Ureter (tissue), 1 donor: ENCODE measurements around the gene HOXA3. TPM values are rescaled to one million over a fixed set of nuclear protein-coding genes. Genes with fewer than 3 reads are reported as not detected.

Experiments used
- DNase-seq: peaks from one replicate; pipeline ENCODE4 v3.0.0-alpha.2; 2020; ENCODE audit warnings: low spot score
- total RNA-seq: library from RNA; stranded (reverse); gene quantifications from one replicate; pipeline ENCODE4 v1.2.4, GENCODE V29; 2023
- donor health status: DM: yes; HTN: yes; CAD: no.

The HOXA3 gene
- 16.0 TPM for total RNA-seq

GRCh38 chr7:27151931-27152815 is at the start of gene HOXA3:
HOXA3 (minus strand) TSS chr7:27152583; CDS start chr7:27110640, 41,943 bp downstream.
- DNase-seq = peak; percentile 70

DNA sequence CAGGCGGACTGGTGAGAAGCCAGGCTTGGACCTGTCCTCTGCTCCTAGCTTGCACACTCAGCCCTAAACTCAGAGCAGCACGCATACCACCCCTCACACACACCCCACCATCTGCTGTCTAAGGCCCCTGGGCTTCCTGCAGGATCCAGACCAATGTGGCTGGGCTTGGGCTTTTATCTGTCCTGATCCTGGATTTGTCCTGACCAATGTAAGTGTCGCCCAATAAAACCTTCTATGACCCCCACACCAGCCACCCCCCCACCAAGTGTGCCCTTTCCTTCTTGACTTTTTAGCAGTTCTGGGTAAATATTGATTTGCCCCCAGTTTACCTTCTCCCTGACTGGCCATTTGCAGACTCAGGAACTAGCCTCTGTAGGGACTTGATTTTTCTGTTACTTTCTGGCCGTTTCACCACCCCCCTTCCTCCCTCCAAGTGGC is 49.2 kb upstream of the HOXA3 start:
- DNase-seq = no peak

- no peak for DNase-seq
These were observed 48.6 kb upstream of the HOXA3 start for GRCh38 chr7:27200761-27201579.

DNA sequence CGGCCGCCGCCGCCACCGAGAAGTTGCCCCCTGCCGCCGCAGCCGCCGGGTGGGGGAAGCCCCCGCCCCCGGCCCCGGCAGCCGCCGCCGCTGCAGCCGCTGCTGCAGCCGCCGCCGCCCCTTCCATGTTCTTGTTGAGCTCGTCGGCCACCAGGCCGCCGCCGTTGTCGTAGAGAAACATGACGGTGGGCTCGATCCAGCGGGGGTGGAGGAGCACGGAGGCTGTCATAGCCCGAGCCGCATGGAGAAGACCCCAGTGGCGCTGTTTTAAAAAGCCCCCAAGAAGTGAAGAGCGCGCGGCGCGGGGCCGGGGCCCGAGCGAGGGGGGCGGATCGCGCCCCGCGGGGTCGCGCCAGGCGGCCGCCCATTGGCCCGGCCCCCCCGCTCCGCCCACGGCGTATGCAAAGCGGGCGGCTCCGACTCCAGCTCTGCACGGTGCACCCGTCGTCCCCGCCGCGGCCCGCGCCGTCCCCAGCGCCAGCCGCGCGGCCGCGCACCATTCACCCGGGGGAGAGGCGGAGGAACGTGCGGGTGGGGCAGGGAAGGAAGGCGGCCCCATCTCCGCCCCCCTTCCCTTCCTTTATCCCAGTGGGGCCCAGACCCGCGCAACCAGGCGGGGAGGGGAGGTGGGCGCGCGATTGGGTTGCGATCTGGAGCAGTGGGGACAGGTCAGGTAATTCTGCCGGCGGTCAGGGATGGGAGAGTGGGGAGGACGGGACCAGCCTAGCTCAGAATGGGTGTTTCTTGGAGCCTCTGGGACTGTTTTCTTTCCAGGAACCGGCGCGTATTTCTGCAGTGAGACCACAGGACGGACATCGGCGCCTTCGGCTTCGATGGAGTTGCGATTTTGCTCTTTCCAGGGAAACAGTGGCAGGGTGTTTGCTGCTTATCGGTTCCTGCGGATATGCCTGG is 47.7 kb upstream of the HOXA3 start, which contains the start of gene HOXA13:
HOXA13 (minus strand) TSS at position 243 of the 912 bp plus-strand sequence; CDS start at position 229, 14 bp downstream.
- peak; percentile 75 for DNase-seq

DNA sequence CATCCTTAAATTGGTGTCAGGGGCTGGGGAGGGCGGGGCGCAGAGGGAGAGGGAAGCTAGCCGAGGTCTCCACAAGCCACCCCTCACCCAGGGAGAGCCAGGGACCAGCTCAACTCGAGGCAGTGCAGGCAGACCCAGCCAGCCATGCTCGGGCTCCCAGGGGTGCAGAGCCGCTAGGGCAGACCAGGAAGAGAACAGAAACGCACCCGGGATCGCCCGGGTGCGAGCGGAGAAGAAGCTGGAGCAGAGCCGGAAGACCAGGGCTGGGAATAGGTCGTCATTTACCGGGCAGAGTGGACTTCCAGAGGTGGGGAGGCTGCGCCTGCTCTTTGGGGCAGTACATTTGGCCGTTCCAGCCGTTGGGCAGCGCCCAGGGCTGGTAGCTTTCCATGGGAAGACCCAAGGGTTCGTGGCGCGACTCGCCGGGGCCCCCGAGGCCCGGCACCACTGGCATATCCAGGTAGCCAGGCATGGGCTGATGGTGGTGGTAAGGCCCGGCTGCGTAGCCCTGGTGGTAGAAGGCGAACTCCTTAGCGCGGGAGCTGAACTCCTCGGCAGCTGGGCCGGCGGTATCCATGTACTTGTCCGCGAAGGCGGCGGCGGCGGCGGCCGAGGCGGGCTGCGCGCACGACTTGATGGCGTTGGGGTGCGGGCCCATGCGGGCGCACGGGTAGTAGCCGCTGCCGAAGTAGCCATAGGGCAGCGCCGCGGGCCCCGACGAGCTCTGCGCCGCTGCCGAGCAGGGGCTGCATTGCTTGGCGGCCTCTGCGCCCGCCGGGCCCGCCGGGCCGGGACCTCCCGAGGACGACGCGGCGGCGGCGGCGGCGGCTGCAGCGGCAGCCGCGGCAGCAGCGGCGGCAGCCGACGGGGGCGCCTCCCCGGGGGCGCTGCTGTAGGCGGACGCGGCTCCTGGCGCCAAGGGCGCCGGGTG is 46.8 kb upstream of the HOXA3 start:
- DNase-seq = no peak

DNA sequence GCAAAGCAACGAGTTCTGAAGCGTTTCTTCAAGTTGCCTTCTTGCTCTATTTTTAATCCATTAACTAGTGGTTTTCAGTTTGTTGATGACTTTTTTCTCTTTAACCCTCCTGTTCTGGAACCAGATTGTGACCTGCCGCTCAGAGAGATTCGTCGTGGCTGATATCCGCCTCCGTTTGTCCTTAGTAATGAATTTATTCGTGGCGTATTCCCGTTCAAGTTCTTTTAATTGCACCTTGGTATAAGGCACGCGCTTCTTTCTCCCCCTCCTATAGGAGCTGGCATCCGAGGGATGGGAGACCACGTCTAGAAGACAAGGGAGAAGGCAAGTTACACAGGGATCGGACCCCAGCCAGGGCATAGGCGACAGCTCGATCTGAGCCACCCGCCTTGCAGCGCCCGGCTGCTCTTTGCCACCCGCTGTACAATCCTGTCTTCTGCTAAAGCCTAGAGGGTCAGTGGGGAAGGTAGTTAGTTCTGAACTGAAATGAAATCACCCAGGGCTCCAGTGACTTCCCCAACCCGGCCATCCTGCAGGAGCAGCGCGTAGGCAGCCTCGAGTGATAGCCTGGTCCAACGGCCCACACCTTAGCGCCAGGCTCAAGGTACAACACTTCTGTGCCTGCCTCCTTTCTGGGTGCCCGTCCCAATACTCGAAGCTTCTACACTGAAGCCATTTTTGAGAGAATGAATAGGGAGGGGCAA is 45.9 kb upstream of the HOXA3 start:
- DNase-seq = no peak

- no peak for DNase-seq
These were observed 45.0 kb upstream of the HOXA3 start for GRCh38 chr7:27197137-27198042.

DNA sequence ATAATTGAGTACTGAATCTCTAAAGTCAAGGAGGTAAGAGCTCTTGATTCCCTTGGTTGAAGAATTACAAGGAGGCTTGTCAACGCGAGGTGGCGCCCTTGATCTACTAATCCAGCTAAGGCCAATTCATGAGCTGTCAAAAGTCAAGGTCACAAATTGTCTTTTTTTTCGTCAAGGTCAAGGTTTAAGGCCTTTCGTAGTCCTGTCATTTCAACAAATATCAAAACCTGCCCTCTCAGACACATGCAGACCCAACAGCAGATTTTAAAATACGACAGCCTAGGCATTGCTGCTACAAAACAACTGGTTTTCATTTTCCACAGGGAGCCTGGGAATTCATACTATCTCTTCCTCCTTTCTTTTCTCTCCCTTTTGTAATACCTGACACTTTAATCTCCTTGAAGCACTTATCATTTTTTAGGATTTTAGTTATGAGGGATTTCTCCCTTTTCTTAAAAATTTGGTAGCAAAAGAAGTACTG is 43.9 kb upstream of the HOXA3 start:
- peak; percentile 91 for DNase-seq

DNA sequence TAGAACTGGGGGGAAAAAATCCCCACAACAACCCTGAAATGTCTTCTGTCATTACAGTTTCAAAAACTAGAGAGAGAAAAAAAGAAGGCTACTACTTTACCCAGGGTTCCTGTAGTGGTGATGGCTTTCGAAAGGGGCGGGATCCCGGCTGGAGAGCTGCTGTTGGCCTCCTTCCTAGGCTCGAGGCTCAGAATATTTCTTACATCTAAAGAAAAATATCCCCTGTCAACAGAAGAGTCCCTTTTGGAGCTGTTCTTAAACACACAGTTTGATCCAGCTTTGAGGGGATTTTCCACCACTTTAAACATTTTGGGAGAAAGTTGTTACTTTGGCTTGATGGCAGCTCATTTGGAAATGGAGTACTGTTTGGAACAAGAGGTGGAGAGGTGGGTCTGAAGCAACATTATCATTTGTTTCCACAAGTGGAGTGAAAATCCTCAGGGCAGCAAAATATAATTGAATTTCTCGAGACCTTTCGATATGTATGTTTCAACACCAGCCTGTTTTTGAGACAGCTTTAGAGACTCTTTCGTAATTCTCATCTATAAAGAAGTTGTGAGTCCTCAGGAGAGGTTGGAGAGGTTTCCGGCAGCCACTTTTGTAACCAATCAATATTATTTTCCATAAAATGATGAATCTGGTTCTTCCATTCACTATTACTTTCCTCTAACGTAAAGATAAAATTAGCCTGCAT is 42.5 kb upstream of the HOXA3 start:
- peak; percentile 45 for DNase-seq

DNA sequence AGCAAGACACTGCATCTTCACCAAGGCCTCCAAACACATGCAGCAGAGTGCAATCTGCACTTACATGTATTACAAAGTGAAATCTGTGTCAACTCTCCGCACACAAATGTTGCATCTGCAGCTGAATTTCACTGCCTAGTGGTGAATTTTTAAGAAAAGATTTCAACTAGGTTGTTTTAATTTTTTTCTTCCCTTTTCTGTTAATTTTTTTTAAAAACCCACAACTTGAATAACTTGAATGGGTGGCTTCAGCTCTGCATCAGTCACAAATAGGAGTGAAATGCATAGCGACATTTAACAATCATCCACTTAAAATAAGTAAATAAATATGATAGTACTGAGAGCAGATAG is 41.6 kb upstream of the HOXA3 start:
- no peak for DNase-seq

DNA sequence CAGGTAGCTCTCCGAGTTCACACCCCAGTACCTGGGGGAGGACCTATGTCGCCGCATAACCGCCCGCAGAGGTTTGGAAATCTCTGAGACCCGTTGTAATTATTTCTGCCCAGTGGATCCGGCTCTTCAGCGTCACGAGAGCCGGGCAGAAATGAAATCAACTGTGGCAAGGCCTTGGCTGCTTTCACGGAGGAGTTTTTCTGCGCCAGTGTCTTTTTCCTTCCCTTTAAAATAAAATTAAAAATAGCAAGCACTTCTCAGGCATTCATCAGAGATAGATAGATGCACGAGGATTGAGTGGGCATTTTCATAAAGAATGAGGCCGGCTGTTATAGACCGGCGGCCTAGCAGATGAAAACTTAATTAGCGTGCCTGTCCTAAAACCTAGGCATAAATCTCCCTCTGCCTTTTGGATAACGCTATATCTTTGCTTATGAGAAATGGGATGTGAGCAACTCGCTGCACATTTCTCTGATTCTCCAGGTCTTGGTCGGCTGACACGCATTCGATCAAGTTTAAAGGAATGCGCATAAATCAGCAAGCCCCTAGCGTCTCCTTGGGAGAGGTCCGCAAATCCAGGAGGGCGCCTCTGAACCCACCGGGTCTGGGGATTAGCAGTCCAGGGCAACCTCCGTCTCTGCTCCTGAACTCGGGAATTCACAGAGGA is 41.1 kb upstream of the HOXA3 start:
- DNase-seq = peak; percentile 42

DNA sequence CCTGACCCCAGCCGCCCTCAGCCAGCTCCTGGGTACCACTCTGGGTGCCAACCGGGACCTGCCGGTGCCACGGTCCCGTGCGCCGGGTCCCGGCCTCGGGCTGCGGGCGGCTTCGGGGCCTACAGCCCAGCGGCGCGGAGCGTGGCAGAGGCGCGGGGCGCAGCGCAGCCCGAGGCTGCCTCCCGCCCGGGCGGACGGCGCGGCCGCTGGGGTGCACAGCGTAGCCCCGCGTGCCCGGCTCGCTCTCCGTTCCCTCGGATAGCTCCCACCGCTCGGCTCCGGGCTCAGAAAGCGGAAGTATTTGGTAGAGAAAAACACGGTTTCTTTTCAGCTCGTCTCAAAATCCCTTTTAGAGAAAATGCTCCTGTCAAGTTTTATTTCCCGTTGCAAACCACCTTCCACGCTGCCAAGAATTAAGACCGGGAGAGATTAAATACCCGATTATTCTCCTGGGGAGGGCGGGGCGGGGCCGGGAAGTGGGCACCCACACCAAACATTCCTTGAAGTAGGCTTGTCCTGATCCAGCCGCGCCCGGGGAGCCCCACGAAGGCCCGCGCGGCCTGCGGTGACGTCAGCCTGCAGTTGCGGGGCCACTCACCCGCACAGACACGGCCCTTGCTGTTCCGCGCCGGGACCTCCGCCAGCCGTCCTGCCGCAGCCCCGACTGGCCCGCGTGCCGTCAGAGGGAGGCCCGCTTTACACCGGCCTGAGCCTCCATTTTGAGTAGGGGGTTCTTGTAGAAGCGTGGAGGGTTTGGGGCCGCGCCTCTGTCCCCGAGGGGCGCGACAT is 40.4 kb upstream of the HOXA3 start:
- DNase-seq = peak; percentile 56

DNA sequence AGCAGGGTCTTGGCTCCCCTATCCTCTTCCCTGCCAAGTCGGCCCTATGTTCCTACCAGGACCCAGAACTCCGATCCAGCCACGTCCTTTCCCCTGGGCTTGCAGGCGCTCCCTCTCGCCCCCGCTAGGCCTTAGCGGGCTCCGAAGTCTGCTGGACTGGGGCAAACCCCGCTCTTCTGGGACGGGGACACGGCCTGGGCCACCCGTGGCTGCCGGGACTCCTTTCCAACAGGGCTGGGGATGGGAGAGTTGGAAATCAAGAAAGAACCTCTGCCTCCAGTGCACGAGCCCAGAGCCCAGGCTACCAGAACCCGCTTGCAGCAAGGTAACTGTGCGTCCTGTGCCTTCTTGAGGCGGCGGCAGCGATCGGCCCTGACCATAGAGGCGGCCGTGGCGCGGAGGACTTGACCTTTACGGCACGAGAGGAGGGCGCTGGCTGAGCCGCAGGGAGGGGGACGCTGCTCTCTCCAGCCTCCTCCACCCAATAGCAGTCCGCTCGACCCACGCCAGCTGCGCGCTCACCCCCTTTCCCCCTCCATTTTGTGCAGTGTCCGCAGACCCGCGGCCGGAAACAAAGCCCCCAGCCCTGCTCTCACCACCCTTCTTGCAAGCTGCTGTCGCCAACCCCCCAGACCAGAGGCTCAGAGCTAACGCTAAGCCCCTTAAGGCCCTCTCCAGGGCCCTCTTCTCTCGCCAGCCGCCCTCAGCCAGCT is 39.6 kb upstream of the HOXA3 start:
- DNase-seq = peak; percentile 83

- DNase-seq = peak; percentile 48
These were observed 38.9 kb upstream of the HOXA3 start for GRCh38 chr7:27191161-27191731.

DNA sequence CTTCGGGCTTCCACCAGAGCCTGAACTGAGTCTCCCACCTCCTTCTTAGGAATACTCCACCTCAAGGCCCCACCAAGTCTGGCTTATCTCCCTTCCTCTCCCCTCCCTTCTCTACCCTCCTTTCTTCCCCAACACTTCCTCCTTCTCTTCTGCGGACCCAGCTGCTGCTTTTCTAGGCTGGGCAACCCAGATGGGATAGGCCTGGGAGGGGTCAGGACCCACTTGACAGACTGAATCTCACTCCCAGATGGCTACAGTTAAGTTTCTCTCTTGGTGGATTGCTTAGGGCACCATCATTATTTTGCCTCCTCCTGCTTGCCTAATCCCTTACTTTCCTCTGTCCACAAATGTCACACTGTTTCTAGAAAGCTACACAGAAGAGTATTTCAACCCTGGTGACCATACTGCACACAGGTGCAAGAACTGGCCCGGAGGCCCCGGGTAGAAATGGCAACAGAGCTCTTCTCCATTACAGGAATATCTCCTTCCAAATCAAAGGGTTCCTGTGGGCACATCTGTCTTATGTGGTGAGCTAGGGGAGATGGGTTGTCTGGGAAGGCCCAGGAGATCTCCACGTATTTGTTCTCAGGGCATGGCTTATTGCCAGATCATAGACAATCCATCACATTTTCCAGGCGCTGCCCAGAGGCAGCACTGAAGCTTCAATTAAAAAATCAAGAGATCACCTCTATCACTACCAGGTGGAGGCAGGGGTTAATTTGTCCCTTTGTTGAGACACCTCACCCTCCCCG is 37.8 kb upstream of the HOXA3 start:
- peak; percentile 44 for DNase-seq
